Pulmonary artery endothelial cell (primary cell): ENCODE measurements around the gene APPL2. TPM values are rescaled to one million over a fixed set of nuclear protein-coding genes. Genes with fewer than 3 reads are reported as not detected.

Experiments
- DNase-seq: peaks from one replicate; pipeline ENCODE4 v3.0.0-alpha.2; 2011; ENCODE audit warnings: low read depth, low spot score
- total RNA-seq: library from RNA; depleted of rRNA; stranded (reverse); fragments of >200 nt; gene quantifications from 2 replicates; pipeline ENCODE4 v1.2.3, GENCODE V29; 2014

The APPL2 gene, protein sequence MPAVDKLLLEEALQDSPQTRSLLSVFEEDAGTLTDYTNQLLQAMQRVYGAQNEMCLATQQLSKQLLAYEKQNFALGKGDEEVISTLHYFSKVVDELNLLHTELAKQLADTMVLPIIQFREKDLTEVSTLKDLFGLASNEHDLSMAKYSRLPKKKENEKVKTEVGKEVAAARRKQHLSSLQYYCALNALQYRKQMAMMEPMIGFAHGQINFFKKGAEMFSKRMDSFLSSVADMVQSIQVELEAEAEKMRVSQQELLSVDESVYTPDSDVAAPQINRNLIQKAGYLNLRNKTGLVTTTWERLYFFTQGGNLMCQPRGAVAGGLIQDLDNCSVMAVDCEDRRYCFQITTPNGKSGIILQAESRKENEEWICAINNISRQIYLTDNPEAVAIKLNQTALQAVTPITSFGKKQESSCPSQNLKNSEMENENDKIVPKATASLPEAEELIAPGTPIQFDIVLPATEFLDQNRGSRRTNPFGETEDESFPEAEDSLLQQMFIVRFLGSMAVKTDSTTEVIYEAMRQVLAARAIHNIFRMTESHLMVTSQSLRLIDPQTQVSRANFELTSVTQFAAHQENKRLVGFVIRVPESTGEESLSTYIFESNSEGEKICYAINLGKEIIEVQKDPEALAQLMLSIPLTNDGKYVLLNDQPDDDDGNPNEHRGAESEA
- 9.6 and 14.6 TPM in 2 replicates for total RNA-seq

DNA sequence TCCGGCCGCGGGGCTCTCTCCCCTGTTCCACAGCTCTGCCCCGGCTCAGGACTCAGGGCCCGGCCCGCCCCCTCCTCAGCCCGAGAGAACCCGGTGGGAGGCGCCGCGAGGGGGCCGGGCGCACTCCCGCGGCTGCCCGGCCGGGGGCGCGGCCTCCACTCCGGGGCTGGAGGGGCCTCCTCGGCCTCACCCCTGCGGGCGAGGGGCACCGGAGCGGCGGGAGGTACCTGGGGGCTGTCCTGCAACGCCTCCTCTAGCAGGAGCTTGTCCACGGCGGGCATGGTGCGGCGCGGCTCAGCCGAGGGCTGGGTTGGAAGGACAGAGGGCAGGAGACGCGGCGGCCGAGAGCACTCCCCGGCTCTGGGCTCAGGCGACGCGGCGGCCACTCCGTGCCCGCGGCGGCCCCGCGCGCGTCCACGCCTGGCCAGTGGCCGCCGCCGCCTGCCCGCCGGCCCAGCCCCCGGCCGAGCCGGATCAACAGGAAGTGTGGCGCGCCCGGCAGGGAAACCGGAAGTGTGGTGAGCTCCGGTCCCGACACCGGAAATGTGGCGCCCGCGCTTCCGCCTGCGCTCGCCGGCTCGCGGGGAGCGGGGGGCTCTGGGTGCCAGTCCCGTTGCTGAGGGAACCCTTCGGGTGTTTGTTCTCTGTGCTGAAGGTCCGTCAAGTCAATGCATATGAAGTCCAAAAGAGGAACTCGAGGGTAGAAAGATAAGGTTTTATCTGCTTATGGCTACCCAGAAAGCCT lies at the start of gene APPL2:
Gene APPL2, minus strand, starts transcription at position 443 of the 745 bp plus-strand sequence. Its CDS starts 162 bp downstream, at position 281.
- peak; percentile 66 for DNase-seq

DNA sequence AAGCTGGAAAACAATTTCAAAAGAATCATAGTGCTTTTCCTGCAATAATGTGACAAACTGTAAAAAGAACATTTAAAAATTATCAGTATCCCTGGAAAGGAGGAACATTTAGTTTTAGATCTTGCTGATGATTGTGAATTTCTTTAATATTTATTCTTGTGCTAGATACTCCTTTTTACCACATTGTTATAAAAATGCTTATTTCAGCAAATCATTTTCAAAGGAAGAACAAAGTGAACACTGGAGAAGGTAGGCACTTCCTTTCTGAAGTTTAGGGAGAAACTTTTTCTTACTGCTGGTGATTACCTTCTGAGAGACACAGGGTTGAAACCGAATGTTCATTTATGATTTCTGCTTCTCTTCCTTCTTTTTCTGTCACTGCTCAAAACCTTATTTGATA lies 49.4 kb upstream of the APPL2 start:
- no peak for DNase-seq

DNA sequence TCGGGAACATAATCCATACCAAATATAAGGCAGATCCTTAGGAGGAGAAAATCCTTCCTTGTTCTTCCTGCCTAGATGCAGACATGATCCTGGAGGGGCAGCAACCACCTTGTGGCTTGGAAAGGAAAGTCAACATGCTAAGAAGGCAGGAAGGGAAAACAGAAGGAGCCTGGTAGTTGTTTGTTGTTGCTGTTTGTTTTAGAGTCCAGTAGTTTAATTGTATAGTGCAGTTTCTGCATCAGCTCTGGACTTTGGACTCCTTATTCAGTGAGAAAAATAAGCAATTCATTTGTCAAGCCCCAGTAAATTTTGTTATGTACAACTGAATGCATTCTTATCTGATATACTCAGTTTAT lies 45.7 kb upstream of the APPL2 start:
- no peak for DNase-seq

DNA sequence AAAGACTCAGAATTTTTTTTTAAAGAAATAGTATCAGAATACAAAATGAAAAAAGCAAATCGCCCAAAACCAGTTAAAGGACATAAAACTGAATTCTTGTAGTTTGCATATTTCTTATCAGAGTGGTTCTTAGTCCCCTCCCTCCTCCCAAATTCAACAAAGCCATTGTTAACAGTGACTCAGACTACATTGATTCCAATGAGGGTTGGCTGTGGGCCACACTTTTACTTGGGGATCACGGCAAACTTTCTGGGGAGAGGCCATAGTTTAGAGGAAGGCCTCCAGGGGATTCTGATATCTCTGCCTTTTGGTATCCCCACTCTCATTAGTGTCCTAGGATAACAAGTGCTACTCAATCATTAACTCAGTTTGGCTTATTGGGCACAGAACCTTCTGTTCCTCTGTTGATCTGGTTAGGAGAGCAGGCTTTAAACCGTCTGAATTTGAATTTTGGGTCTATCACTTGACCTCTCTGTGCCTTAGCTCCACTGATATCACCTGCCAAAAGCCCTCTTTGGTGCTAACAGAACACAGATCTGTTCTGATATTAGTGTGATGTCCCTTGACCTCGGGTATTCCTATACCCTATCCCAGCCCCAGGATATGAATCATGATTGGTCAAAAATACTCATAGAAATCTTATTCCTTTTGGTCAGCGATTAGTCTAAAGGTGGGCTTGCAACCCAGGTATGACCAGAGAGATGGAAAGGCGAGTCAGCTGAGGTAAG lies 45.2 kb upstream of the APPL2 start:
- no peak for DNase-seq

DNA sequence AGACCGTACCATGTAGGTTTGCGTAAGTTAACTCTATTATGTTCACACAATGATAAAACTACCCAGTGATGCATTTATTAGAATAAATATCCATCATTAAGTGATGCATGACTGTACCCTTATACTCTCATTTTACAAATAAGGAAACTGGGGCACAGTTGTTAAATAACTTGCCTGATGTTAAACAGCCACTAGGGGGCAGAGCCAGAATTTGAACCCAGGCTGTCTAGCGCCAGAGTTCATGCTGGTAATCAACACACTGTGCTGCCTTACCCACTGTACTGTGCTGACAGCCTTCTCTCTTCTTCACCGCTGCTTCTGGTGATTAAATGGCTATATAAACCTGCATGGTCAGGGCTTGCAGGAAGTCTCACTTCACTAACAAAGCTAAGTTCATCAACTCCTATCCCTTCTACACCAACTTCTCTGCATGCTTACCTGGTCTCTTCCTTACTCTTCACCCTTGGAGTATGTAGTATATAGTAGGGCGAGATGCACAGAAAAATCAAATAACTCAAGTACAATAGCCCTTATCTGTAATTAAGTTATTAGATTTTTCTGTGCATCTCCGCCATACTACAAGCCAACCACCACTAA lies 43.6 kb upstream of the APPL2 start:
- peak; percentile 13 for DNase-seq

DNA sequence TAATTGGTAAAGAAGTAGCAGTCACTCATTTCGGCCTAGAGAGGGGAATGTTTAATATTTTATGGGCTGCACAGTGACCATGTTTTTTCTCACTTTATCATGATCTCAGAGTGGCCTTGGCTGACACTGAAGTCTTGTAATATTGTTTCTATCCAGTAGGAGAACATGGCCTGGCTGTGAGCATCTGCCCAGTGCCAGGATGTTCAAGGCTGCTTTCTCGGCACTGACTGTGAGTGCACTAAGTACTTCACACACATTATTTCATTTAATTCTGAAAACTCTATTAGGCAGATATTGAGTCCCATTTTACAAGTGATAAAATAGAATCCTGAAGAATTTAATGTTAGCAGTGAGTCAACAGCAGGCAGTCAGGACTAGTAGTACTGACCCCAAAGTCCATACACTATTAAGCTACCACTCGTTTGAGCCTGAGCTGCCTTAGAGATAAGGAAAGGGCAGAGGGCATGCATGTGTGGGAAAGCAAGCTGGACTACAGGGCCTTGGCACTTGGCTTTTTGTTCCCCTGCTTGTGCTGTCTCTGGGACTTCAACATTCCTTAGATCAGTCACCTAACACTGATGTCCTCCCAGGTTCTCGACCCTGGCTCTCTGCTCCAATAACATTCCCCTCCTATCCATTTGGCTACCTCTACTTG lies 42.2 kb upstream of the APPL2 start:
- DNase-seq: no peak

DNA sequence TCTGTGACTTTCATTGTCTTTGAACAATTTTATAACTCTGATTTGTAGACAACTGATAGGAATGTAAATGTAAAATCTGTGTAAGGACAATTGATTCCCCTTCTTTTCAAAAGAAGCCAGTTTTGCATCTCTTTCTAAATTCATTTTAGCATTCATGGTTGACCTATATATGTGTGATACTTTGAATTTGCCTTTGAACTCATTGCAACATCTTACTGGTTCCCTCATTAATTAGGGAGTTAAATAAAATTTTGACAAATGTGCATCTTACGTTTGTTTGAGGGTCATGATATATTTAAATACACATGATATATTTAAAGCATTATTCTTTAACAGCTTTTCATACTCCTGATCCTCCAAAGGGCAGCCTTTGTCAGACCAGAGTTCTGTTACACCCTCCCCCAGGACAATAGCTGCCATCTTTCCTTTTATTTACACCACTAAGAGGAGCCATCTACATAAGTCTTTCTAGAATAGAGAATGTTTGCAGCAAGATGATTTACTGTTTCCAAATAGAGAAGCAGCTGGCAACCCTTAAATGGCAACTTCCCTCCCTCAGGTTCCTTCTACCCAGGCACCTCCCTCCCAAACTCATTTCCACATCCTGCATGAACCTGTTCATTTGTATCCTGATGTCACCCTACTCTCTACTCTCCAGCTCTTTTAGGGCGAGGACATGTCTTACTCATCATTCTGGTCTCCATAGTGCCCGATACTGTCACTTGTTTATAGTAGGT lies 40.2 kb upstream of the APPL2 start:
- DNase-seq: no peak

DNA sequence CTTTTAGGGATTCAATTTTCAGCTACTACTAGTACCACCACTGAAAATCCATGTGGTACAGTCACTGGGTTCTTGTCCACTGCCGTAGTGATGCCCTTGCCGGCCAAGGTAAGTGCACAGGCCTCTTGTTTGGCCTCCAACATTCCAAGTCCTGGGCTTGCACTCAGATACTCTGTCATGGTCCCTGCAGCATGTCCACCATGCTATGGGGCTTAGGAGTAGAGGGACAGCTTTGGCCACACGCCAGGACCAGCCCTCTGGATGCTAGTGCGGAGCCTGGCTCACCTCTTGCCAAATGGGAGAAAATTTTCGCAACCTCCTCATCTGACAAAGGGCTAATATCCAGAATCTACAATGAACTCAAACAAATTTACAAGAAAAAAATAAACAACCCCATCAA lies 38.6 kb upstream of the APPL2 start:
- no peak for DNase-seq

DNA sequence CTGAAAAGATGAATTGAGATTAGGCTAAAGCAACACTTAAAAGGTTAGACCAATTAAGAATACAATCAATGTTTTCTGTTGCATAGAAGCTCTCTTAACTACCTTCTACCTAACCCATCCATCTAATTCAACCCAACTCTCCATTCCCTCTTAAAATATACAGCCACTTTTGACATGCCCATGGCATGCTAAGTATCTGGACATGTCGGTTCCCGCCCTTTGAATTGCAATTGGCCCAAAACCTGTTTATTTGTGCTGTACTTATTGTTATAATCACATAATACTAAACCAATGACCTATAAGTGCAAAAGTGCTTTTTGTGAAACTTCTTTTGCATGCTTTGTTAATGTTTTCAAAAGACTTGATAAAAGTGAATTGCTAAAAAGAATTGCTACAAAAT lies 37.6 kb upstream of the APPL2 start:
- DNase-seq: no peak

DNA sequence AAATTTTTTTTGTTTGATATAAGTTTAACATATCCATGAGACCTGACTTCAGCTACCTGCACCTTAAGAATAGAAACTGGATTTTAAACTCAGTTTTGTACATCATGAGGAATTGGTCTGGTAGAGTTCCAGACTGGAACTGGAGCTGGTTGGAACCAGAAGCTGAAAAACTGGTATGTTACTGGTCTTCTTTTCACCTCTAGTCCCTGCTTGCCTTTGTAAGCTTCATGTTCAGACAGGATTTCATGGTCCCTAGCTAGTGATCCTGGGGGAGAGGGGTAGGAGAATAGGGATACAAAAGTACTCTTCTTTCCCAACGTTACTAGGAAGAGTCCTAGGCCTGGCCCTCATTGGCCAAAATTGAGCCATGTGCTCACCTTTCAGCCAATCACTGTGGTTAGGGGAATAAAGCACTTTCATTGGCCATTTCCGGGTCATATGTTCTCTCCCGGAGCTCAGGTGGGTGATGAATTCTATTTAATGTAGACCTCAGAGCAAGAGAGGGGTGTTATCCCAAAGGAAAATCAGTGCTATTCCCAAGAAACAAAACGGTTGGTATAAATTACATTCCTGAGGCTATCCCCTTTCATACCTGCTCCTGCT lies 36.9 kb upstream of the APPL2 start:
- DNase-seq: no peak

DNA sequence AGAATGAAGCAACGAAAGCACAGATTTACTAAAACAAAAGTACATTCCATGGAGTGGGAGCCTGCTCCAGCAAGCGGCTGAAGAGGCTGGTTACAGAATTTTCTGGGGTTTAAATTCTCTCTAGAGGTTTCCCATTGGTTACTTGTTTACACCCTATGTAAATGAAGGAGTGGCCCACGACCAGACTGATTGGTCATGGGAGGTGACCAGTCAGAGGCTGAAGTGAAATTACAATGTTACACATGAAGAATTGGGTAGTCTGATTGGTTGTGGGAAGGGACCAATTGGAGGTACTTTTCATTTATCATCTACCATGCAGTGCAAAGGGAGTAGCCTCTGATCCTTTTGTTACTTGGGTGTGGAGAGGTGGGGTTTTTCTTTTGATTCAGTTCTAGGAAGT lies 36.2 kb upstream of the APPL2 start:
- no peak for DNase-seq

DNA sequence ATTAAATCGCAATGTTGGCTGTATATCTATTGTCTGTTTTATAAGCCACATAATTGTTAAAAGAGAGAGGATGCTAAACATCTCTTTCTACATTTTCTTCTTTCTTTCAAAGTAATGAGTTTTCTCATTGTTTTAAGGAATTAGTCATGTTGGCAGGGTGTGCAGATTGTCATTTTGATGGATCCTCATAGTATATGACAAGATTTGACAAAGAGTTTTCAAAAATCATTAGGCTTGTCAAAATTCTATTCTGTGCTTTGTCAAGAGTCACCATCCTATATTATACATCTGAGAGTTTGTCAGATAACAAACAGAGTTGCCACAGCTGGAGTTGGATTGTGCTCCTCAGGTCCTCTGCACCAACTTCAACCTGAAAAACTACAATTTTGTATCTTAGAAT lies 35.4 kb upstream of the APPL2 start:
- no peak for DNase-seq

DNA sequence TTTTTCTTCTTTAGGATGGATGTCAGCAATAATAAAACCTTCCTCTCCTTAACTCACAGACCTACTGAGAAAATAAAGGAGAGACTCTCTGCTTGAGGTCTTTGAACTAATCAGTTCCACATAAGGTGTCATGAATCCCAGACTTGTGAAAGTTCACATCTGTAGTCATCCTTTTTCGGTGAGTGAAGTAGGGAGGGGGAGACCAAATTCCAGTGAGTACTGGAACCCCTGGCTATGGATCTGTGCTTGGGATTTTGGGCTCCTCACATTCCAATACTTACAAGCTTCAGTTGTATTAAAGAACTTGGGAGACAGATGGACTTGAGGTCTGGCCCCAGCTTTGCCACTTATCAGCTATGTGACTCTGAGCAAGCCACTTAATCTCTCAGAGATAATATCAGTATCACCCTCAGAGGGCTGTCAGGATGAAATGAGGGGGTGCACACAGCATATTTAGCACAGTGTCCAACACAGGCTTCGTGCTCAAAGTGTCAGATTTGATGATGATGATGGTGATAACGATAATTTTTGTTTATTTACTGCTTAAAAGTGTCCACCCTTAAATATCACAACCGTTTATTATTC lies 34.8 kb upstream of the APPL2 start:
- DNase-seq: no peak

DNA sequence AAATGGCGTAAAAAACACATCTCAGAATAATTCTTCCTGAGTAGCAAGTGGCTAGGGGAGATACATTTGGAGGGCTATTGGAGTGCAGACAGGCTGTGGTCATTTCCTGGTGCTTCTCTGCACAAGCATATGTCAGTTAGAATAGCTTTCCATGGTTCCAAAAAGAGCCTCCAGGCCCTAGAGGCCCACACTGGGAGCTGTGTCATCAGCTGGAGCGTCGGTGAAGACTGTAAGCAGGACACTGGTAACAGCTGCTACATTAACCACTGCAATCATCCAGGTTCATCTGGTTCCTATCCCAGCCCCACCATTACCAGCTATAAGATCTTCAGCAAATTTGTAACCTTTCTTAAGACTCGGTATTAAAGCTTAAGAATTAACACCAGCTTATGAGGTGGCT lies 31.7 kb upstream of the APPL2 start:
- no peak for DNase-seq

DNA sequence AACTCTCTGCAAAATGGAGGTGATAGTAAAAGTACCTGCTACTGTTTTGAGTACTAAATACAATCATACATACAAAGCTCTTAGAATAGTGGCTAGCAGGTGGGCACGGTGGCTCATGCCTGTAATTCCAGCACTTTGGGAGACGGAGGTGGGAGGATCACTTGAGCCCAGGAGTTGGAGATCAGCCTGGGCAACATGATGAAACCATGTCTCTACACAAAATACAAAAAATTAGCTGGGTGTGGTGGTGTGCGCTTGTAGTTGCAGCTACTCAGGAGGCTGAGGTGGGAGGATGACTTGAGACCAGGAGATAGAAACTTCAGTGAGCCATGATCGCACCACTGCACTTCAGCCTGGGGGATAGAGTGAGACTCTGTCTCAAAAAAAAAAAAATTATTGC lies 28.8 kb upstream of the APPL2 start:
- no peak for DNase-seq

DNA sequence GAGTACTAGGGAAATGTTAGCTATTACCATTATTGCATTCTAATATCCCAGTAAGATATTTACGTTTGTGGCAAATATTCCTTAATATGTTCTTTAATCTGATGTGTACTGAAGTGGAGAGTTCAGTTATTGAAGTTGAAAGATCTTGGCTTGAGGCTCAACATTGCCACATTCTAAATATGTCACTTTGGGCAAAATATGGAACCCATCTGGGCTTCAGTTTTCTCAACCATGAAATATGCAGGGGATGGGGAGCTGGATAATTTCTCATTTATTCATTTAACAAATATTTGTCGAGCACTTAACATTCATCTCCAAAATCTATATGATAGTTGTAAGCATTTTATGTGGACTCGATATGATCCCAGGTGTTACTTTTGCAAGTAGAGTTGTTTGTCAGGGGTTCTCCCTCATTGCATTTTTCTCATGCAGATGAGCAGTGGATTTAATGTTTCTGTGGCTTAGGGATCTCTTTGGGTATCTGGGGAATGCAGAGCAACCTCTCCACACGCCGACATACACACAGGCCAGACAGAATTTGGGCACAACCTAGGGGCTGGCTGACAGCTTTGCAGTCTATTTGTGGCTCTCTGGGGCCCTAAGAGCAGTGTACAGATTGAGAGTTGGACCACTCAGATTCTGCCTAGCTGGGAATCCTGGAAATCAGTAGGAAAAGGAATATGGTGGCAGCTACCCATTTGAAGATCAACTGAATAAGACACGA lies 26.6 kb upstream of the APPL2 start:
- DNase-seq: no peak

DNA sequence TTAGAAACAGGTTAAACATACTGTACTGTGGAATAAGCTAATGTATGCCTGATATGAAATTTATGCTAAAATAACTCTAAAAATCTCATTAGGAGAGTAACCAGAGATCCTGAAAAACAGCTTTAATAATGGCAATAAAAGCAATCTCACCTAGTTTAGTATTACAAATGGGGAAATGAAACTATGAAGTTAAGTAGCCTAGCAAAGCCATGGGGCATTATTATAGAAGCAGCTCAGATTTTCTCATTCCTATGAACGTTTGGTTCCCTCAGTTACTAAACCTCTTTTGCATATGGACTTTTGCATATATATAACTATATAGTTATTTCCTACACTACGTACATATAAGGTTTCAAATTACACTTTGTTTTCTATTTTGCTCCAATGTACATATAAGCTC lies 25.0 kb upstream of the APPL2 start:
- no peak for DNase-seq

DNA sequence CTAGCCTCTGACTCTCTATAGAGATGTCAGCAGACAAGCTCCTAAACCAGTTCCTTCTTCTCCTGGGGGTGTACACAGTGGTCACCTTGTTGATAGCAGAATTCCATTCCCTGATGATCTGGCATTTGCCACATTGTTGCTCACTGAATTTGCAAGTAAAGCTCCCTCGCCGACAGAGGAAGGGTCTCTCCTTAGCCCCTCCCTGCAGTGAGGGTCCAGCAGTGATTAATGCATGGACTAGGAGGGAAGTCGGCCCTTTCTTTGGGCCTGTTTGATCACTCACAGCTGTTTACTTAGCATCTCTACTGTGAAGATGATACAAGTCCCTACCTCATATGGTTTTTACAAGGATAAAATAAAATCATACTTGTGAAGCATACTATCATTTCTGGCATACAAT lies 23.3 kb upstream of the APPL2 start:
- DNase-seq: no peak

DNA sequence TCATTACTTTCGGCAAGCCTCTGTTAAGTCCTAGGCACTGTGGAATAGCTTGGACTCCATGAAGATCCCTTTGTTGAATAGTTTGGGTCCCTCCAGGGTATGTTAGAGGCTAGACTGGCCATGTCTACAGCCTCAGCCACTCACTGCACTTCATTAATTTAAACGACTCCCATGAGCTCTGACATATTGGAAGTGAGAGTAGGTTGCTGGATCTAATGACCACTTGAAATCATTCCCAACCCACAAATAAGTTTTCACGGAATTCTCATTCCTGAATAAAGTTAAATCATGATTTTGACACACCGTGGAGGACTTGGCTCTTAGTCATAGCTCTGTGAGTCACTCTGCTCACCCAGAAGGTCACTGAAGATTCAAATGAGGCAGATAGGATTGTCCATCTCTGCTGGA lies 21.4 kb upstream of the APPL2 start:
- DNase-seq: no peak
